Fibroblast of skin of left quadriceps (primary cell): ENCODE data around the gene MANSC1.
"Not testable (repeated sequence)": the region's sequence is repeated elsewhere in the genome, so short reads cannot be mapped to it uniquely, and the experiment has no call there.

Experiments
- DNase-seq, 2 experiments: peaks; one replicate each; pipeline ENCODE4 v3.0.0-alpha.2; 2013; ENCODE audit warnings: low read depth in 2 of 2

MANSC1 gene

GRCh38 chr12:12326262-12326661, 23.8 kb downstream of the MANSC1 start:
- DNase-seq = no peak

GRCh38 chr12:12323591-12323990, 26.5 kb downstream of the MANSC1 start:
- peak; percentile 77 to 81 for DNase-seq

DNA sequence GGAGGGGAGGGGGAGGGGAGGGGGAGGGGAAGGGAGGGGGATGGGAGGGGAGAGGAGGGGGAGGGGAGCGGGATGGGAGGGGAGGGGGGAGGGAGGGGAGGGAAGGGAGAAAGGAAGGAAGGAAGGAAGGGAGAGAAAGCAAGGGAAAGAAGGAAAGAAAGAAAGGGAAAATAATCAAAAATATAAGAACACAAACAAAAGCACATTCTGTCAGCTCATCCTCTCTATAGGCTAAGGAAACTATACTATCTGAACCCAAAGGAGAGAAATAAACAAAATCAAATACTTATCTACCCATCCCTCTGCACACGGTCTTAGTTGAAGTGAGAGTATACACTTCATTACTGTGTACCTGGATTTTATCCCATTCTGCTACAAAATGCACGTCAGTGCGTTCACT, 26.9 kb downstream of the MANSC1 start:
- DNase-seq = no peak

DNA sequence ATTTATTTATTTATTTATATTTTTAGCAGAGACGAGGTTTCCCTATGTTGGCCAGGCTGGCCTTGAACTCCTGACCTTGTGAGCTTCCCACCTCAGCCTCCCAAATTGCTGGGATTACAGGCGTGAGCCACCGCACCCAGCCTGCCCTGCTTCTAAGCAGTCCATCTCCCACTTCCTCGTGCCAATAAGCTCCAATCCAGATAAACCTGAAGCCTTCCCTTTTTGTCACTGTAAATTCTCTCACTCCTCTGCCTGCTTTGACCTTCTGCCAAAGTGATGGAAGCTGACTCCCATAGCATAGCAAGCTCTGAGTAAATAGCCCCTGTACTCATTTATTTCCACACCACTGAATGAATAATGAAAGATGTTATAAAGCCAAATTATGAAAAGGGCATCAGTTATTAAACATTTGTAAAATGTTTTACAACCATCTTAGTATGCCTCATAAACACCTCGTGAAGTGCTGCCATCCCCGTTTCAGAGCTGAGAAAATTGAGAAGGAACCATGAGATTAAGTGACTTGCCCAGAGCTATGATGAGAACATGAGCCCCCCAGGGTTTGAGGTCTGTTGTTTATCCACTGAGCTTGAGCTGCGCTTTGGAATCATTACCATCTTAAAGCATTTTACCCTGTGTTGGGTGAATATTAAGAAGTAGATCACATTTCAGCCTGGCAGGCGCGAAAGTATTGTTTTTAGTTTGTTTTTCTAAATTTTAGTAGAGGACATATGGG, 30.4 kb downstream of the MANSC1 start:
- peak in 1 of 2 experiments; percentile 14 for DNase-seq

DNA sequence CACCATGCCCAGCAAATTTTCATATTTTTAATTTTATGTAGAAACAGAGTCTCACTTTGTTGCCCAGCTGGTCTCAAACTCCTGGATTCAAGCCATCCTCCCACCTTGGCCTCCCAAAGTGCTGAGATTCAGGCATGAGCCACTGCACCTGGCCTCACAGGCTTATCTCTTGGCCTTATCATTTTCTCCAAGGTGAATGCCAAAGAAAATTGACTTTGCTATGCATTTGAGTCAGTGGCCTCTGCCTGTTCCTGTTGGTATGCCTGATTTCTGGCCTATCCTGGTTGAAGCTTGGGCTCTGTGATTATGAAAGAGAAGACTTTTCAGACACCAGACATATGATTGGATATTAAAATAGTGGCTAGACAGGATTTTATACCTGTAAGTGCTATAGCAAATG, 34.2 kb downstream of the MANSC1 start:
- no peak for DNase-seq

DNA sequence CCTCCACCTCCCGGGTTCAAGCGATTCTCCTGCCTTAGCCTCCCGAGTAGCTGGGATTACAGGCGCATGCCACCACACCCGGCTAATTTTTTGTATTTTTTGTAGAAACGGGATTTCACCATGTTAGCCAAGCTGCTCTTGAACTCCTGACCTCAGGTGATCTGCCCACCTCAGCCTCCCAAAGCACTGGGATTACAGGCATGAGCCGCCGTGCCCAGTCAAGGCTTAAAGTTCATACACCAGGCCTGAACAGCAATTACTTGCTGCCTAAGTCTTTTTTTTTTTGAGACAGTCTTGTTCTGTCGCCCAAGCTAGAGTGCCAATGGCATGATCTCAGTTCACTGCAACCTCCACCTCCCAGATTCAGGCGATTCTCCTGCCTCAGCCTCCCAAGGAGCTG, 39.3 kb downstream of the MANSC1 start:
- not testable (repeated sequence) for DNase-seq

DNA sequence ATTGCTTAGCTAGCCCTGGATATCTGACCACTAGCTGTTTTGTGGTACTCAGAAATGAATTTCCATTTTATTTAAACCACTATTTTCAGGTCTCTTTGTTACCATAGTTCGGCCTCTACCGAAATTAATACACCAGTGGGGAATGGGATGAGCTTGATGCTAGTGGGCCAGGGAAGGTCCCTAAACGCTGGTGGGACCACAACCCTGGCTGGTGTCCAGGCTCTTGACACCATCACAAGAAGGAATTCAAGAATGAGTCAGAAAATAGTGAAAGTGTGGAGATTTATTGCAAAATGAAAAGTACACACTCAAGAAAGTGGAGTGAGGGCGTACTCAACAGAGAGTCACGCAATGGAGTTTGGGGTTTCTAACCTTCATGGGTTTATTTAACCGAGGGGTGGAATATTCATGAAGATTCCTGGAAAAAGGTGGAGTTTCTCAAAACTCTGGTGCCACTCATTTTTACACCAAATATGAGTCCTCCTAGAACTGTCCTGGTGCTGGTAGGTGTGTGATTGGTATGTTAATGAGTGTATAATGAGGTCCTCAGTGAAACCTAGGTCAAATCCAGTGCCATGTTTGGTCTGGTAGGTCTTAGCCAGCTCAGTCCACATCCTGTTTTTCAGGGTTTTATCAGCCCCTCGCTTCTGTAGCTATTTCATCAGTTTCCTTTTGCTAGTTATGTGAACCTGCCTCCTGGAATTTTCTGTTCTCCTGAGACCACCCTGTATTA, 44.3 kb downstream of the MANSC1 start:
- DNase-seq = no peak

DNA sequence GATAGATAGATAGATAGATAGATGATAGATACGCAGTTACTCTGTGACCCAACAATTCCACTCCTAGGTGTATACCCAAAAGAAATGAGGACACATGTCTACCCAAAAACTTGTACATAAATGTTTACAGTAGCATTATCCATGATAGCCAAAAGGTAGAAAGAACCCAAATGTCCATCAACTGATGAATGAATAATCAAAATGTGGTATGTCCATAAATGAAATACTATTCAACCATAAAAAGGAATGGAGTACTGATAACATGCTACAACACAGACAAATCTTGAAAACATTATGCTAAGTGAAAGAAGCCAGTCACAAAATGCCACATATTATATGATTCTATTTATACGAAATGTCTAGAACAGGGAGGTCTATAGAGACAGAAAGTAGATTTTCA, 47.1 kb downstream of the MANSC1 start:
- no peak for DNase-seq

GRCh38 chr12:12301122-12301521, 48.9 kb downstream of the MANSC1 start:
- DNase-seq = no peak

DNA sequence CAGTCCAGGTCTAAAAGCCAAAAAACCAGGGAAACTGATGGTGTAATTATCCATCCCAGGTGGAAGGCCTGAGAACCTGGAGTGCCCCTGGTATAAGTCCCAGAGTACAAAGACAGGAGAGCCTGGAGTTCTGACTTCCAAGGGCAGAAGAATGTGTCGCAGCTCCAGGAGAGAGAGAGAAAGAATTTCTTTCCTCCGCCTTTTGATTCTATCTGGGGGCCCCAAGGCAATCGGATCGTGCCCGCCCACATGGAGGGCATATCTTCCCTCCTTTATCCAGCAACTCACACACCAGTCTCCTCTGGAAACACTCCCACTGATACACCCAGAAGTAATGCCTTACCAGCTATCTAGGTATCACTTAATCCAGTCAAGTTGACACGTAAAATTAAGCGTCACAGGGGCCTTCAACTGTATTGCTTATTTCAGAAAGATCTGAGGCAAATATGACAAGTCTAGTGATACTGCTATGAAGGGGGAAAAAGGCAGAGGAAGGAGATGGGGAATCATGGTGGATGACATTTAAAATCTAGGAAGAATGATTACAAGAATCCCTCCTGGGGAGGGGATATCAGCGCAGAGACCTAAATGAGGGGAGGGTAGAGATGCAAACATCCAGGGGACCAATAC, 52.7 kb downstream of the MANSC1 start:
- DNase-seq = no peak

DNA sequence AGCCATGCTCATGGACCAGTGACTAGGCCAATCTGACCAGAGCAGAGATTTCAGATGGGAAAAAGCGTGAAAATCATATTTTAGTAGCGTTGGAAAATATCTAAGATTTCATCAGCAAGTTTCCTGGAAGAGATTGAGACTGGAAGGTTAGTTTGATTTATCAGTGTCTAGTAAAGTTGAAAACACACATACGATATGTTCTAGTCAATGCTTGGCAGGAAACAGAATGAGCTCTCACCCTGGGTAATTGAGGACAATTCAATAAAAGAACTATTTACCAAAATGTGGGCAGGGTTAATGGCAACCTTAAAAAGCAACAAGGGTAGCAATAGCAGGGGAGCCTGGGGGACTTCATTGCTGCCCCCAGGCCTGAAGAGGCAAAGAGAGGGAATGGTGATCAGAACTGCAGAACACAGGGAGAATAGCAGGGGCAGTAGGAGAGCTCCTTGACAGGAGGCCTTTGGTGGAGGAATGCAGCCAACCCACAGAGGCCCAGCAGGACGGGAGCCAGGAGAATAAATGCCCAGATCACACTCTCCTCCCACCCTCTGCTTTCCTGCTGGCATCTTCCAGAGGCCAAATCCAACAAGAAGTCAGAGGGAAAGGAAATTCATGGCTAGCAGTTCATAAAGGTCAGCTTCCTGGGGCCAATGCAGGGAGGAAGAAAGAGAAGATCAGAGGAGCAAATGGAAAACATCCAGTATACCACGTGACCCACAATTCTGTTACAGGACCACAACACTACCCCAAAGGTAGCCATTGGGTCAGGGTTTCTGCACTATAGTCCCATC, 55.6 kb downstream of the MANSC1 start:
- DNase-seq = no peak

- DNase-seq = no peak
Observed at GRCh38 chr12:12290206-12290605, 59.8 kb downstream of the MANSC1 start.

DNA sequence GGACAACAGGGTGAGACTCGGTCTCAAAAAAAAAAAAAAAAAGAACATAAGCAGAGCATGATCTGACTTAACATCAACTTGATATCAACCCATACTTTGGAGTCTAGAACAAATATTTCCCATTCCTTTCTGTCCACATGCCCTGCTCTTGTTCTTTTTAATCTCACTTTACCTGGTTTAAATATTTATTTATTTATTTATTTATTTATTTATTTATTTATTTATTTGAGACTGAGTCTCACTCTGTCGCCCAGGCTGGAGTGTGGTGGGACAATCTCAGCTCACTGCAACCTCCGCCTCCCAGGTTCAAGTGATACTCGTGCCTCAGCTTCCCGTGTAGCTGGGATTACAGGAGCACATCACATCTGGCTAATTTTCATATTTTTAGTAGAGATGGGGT, 63.6 kb downstream of the MANSC1 start:
- DNase-seq = no peak

GRCh38 chr12:12282761-12283425, 67.1 kb downstream of the MANSC1 start:
- peak; percentile 39 to 45 for DNase-seq

- DNase-seq = no peak
Observed at GRCh38 chr12:12282202-12282601, 67.8 kb downstream of the MANSC1 start.

DNA sequence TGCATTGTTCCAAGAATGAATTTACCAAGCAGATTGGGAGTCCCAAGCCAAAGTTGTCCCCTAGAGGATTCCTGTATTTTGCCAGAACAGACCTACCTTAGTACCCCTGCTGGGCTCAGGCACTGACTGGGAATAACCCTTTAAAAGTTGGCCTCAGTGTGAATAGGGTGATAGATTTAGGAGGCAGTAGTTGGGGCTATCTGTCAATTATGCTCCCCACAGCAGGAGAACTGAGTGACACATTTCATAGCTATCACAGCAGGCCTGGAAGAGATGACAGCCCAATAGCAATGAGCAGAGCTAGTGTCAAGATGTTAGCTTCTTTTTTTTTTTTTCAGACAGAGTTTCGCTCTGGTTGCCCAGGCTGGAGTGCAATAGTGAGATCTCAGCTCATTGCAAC, 68.9 kb downstream of the MANSC1 start:
- DNase-seq = no peak

GRCh38 chr12:12278899-12279298, 71.1 kb downstream of the MANSC1 start:
- DNase-seq = no peak
